Measurements from ENCODE around the gene ZNF92.
"Not testable (repeated sequence)": the region's sequence is repeated elsewhere in the genome, so short reads cannot be mapped to it uniquely, and the experiment has no call there.

ZNF92 gene

DNA sequence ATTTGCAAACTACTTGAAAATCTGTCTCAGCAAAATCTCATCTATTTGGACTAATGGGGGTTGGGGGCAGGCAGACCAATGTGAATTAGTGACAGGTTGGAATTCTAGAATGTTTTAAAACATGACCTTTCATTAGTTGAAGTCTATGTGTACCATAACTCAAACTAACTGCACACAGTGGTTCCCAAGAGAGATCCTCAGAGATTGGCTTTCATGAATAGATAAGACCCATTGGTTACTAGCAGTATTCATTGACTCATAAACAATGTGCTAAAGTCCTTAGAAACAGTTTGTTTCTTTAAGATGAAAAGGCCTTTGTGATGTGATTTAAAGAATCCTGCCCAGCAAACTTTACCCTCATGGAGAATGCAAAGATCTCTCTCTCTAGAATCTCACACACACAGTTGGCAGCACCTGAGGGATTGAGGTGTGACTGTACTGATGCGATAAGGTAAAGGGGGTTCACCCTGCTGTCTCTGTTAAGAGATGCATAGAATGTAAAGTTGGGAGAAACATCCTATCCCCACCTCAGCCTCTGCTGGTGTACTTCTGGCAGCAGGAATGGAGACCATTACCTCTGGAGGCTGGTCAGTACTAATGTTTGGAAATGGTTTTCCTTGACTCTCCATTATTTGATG is 70.7 kb downstream of the ZNF92 start:
- TF ChIP-seq, protein P1, sequence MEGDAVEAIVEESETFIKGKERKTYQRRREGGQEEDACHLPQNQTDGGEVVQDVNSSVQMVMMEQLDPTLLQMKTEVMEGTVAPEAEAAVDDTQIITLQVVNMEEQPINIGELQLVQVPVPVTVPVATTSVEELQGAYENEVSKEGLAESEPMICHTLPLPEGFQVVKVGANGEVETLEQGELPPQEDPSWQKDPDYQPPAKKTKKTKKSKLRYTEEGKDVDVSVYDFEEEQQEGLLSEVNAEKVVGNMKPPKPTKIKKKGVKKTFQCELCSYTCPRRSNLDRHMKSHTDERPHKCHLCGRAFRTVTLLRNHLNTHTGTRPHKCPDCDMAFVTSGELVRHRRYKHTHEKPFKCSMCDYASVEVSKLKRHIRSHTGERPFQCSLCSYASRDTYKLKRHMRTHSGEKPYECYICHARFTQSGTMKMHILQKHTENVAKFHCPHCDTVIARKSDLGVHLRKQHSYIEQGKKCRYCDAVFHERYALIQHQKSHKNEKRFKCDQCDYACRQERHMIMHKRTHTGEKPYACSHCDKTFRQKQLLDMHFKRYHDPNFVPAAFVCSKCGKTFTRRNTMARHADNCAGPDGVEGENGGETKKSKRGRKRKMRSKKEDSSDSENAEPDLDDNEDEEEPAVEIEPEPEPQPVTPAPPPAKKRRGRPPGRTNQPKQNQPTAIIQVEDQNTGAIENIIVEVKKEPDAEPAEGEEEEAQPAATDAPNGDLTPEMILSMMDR (conservative IDR thresholded peaks at IDR 0.05; ENCODE audit: low read depth, low read length): no peak

DNA sequence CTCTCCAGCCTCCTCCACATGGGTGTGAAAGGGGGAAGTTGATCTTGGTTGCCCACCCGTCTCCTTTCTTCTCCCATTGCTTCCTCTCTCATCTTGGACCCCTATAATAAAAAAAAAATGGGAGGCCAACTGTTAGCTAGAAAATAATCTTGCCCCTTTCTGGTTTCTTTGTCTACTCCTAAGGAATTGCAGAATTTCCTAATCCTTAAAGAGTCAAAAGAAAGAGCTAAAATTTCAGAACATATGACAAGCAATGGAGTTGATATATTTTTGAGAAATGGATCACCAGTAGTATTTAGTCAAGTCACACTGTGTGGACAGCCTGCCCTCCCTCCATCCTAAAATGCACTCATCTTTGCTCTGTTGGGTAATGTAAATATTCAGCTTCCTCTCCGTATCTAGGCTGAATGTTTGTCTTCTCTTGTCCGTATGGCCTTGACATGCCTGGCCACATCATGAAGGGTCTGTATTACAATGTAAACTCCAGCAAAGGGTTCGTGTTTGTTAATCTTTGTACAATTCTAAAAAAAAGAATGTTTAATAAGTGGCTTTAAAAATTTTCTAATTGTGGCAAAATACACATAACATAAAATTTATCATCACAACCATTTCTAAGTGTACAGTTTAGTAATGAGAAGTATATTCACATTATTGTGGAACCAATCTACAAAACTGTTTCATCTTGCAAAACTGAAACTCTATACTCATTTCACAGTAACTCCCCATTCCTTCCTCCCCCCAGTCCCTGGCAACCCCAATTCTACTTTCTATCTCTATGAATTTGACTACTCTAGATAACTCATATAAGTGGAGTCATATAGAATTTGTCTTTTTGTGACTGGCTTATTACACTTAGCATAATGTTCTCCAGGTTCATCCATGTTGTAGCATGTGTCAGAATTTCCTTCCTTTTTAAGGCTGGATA is 71.5 kb downstream of the ZNF92 start:
- DNase-seq (ENCODE audit: low read depth): no peak
- TF ChIP-seq, protein P1 (conservative IDR thresholded peaks at IDR 0.05; ENCODE audit: low read depth, low read length): no peak
- H3K4me3 ChIP-seq (ENCODE audit: low read depth, low read length): no peak overlapping the region

More for the DNA sequence above, 70.7 kb downstream of the ZNF92 start:
- H3K4me3 ChIP-seq (ENCODE audit: low read depth, low read length): no peak overlapping the region
- no peak for DNase-seq (ENCODE audit: low read depth)

DNA sequence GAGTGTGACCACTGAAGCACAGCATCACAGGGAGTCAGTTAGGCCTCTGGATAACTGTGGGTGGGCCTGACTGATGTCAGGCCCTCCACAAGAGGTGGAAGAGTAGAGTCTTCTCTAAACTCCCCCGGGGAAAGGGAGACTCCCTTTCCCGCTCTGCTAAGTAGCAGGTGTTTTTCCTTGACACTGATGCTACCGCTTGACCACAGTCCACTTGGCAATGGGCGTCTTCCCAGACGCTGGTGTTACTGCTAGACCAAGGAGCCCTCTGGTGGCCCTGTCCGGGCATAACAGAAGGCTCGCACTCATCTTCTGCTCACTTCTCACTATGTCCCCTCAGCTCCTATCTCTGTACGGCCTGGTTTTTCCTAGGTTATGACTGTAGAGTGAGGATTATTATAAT is 73.4 kb downstream of the ZNF92 start:
- DNase-seq (ENCODE audit: low read depth): peak; percentile 50
- H3K4me3 ChIP-seq (ENCODE audit: low read depth, low read length): not testable (repeated sequence)
- TF ChIP-seq, protein P1 (conservative IDR thresholded peaks at IDR 0.05; ENCODE audit: low read depth, low read length): peak; percentile 59

DNA sequence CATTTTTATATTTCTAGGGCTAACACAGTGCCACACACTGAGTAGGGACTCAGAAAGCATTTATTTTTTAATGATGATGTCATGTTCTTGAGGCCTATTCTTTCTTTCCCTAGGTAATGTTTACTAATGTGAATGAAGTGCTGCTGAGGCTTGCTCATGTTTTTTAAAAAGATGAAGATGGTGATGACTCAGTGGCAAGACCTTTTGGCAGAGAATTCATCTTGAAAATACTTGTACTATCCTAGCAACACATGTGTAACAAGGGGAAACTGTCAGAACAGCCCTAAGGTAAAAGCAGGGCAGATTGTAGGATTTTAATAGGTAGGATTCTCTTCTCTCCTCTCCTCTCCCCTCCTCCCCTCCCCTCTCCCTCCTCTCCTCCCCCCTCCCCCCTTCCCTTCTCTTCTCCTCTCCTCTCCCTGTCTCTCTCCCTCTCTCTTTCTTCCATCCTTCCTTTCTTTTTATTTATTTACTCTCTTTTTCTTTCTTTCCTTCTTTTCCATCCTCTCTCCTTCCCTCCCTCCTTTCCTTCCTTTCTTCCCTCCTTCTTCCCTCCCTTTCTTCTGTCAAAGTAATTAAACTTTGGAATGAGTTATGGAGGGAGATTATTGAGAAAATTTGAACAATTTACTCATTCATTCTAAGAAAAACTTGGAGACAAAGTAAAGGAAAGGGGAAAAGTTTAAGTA is 75.3 kb downstream of the ZNF92 start:
- DNase-seq (ENCODE audit: low read depth): peak; percentile 83
- no peak overlapping the region for H3K4me3 ChIP-seq (ENCODE audit: low read depth, low read length)
- TF ChIP-seq, protein P1 (conservative IDR thresholded peaks at IDR 0.05; ENCODE audit: low read depth, low read length): no peak

DNA sequence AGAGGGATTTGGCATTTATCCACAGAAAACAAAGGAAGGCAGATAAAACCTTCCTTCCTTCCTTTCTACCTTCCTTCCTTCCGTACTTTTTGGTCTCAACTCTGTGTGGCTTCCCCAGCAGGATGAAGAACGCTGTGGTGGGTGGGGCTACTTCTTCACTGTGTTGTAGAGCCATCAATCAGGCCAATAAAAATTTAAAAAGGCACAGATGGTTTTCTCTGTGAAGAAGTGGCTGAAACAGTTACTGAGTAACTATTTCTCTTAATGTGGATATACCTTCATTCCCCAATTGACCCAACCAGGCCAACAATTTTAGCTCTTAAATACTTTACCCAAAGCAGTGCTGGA is 75.8 kb downstream of the ZNF92 start:
- TF ChIP-seq, protein P1 (conservative IDR thresholded peaks at IDR 0.05; ENCODE audit: low read depth, low read length): no peak
- DNase-seq (ENCODE audit: low read depth): no peak
- H3K4me3 ChIP-seq (ENCODE audit: low read depth, low read length): no peak overlapping the region

Data from choroid plexus epithelial cell (primary cell).